AG10803 (cell line): Measurements from ENCODE around the gene HAUS8.

Experiments used
- DNase-seq: peaks from one replicate; pipeline ENCODE4 v3.0.0; 2010; ENCODE audit warnings: low read depth
- H3K4me3 ChIP-seq: 2 replicates; pipeline ENCODE4 v1.5.1; 2011; ENCODE audit warnings: mild to moderate bottlenecking, low read length, control low read depth
- TF ChIP-seq, protein P1 (sequence below): conservative IDR thresholded peaks from 2 replicates; pipeline ENCODE4 v1.5.1; 2011; ENCODE audit warnings: mild to moderate bottlenecking, low read length, control low read depth, inconsistent platforms

HAUS8 gene

GRCh38 chr19:17006579-17006978 is 68.7 kb downstream of the HAUS8 start:
- TF ChIP-seq, protein P1, sequence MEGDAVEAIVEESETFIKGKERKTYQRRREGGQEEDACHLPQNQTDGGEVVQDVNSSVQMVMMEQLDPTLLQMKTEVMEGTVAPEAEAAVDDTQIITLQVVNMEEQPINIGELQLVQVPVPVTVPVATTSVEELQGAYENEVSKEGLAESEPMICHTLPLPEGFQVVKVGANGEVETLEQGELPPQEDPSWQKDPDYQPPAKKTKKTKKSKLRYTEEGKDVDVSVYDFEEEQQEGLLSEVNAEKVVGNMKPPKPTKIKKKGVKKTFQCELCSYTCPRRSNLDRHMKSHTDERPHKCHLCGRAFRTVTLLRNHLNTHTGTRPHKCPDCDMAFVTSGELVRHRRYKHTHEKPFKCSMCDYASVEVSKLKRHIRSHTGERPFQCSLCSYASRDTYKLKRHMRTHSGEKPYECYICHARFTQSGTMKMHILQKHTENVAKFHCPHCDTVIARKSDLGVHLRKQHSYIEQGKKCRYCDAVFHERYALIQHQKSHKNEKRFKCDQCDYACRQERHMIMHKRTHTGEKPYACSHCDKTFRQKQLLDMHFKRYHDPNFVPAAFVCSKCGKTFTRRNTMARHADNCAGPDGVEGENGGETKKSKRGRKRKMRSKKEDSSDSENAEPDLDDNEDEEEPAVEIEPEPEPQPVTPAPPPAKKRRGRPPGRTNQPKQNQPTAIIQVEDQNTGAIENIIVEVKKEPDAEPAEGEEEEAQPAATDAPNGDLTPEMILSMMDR: no peak
- DNase-seq: no peak
- no peak overlapping the region for H3K4me3 ChIP-seq

GRCh38 chr19:17005000-17005399 is 70.3 kb downstream of the HAUS8 start:
- TF ChIP-seq, protein P1: no peak
- H3K4me3 ChIP-seq: no peak overlapping the region
- DNase-seq: no peak

GRCh38 chr19:17004386-17004785 is 70.9 kb downstream of the HAUS8 start:
- no peak for DNase-seq
- no peak overlapping the region for H3K4me3 ChIP-seq
- TF ChIP-seq, protein P1: no peak

DNA sequence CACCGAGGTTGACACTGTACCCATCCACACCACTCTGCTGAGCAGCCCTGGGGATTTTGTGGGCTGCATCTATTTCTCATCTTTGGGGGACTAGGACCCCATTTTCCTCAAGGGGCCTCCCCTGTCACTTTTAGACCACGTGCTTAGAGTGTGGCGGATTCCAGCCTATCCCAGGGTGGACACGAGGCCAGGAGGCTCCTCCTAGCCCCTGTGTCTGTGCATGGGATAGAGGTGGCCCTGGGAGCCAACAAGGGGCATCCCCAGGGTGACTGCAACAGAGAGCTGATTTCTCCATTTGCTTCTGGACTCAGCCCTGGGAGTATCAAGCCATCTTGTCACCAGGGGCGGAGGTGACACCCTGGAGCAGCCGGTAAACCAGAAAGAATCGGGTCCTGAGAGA is 72.8 kb downstream of the HAUS8 start:
- TF ChIP-seq, protein P1: no peak
- no peak for DNase-seq
- no peak overlapping the region for H3K4me3 ChIP-seq

GRCh38 chr19:17001603-17002183 is 73.6 kb downstream of the HAUS8 start:
- no peak for DNase-seq
- no peak overlapping the region for H3K4me3 ChIP-seq

More at GRCh38 chr19:17001603-17002183, 73.6 kb downstream of the HAUS8 start:
- TF ChIP-seq, protein P1: no peak
